CD4-positive, CD25-positive, alpha-beta regulatory T cell (primary cell): Measurements from ENCODE around the gene SLC8B1. TPM values are rescaled to one million over a fixed set of nuclear protein-coding genes. Genes with fewer than 3 reads are reported as not detected.

Experiments used
- ATAC-seq, 2 donors: fragments of 150-1000 bp; cut with Tn5 transposase; one replicate each; pipeline ENCODE4 v1.10.0; 2021; ENCODE audit warnings: low read depth in 2 of 2, moderate number of reproducible peaks in 2 of 2, moderate library complexity in 1 of 2
- DNase-seq, 3 donors: peaks; one replicate each; pipeline versions ENCODE4 v3.0.0 to v3.0.0-alpha.2; 2012 to 2022; ENCODE audit warnings: mixed read lengths in 1 of 3
- H3K27ac ChIP-seq: one replicate; pipeline ENCODE4 v1.7.0; 2013; ENCODE audit warnings: mild to moderate bottlenecking, low read length; ENCODE audit not compliant: insufficient read depth, poor library complexity, severe bottlenecking
- H3K27me3 ChIP-seq: one replicate; pipeline ENCODE4 v1.7.0; 2013; ENCODE audit warnings: low read length; ENCODE audit not compliant: control insufficient read depth, insufficient read depth
- H3K36me3 ChIP-seq: one replicate; pipeline ENCODE4 v1.7.0; 2013; ENCODE audit warnings: mild to moderate bottlenecking, low read length, moderate library complexity; ENCODE audit not compliant: control insufficient read depth, insufficient read depth
- H3K4me1 ChIP-seq: 2 replicates; pipeline ENCODE4 v1.7.0; 2013; ENCODE audit warnings: mild to moderate bottlenecking, low read length; ENCODE audit not compliant: insufficient read depth, control insufficient read depth, poor library complexity, severe bottlenecking
- H3K4me3 ChIP-seq: one replicate; pipeline ENCODE4 v1.7.0; 2013; ENCODE audit warnings: low read depth, mild to moderate bottlenecking, low read length, moderate library complexity
- H3K9me3 ChIP-seq, 2 experiments: 1 replicate in 1 of 2; 2 replicates in 1 of 2; pipeline ENCODE4 v1.7.0; 2013; ENCODE audit warnings: low read length in 2 of 2, mild to moderate bottlenecking in 1 of 2, moderate library complexity in 1 of 2; ENCODE audit not compliant: control insufficient read depth in 2 of 2
- H3K27ac Mint-ChIP-seq, 3 donors: one replicate each; pipeline ENCODE4 v1.8.0; 2020 to 2022; ENCODE audit warnings: mild to moderate bottlenecking in 3 of 3, mixed read lengths in 3 of 3, moderate library complexity in 2 of 3
- H3K27me3 Mint-ChIP-seq: one replicate; pipeline ENCODE4 v1.8.0; 2022; ENCODE audit warnings: mild to moderate bottlenecking, mixed read lengths
- H3K36me3 Mint-ChIP-seq: one replicate; pipeline ENCODE4 v1.8.0; 2020; ENCODE audit warnings: mixed read lengths
- H3K4me1 Mint-ChIP-seq, 4 donors: one replicate each; pipeline ENCODE4 v1.8.0; 2020 to 2022; ENCODE audit warnings: mixed read lengths in 4 of 4, mild to moderate bottlenecking in 1 of 4
- H3K4me3 Mint-ChIP-seq, 4 donors: one replicate each; pipeline ENCODE4 v1.8.0; 2020 to 2022; ENCODE audit warnings: mild to moderate bottlenecking in 4 of 4, mixed read lengths in 4 of 4, moderate library complexity in 3 of 4
- H3K9me3 Mint-ChIP-seq, 7 donors: one replicate each; pipeline ENCODE4 v1.8.0; 2020 to 2022; ENCODE audit warnings: mixed read lengths in 7 of 7, mild to moderate bottlenecking in 3 of 7, moderate library complexity in 2 of 7
- polyA plus RNA-seq, 4 donors: library from polyadenylated mRNA; unstranded; fragments of 300-500 nt; fragmentation: Illumina TruSeq; gene quantifications; one replicate each; pipeline ENCODE4 v1.2.3, GENCODE V29; 2021
- total RNA-seq: library from RNA; stranded (reverse); gene quantifications from one replicate; pipeline ENCODE4 v1.2.3, GENCODE V29; 2022

Gene SLC8B1
- total and polyA plus RNA-seq, 5 donors from 2014 or later = 47.4 to 95.0 (median 77.8) TPM

DNA sequence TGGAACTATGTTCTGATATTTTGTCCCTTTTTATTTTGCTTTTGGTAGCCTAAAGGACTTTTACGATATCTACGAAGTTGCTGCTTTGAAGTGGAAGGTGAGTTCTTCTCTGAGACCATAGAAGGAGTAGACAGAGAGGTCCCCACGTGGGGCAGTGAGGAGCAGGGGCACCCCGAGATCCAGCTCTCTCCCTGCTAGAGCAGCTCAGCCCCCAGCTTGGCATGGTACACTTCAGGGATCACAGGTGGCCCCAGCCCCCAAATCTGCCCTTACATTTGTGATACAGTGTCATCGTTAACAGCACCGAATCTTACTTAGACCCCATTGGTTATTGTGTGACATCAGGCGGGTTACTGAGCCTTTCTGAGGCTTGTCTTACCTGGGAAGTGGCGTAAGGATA is 56.8 kb downstream of the SLC8B1 start:
- peak overlapping the region; percentile 8 for H3K27ac ChIP-seq
- peaks cover 45% of the 10 kb centered on the region for H3K36me3 ChIP-seq
- H3K4me3 ChIP-seq = no peak overlapping the region
- H3K27me3 Mint-ChIP-seq = no peaks in the 10 kb centered on the region
- H3K9me3 Mint-ChIP-seq = peaks cover 0 to 1% (median 0%) of the 10 kb centered on the region in 7 donors
- H3K4me3 Mint-ChIP-seq = no peak overlapping the region
- H3K4me1 Mint-ChIP-seq = peaks cover 0 to 4% (median 1%) of the 10 kb centered on the region in 4 donors
- DNase-seq = no peak
- H3K4me1 ChIP-seq = no peaks in the 10 kb centered on the region
- peaks cover 23% of the 10 kb centered on the region for H3K36me3 Mint-ChIP-seq
- no peak for ATAC-seq
- peak overlapping the region in 1 of 3 donors; percentile 11 for H3K27ac Mint-ChIP-seq
- no peaks in the 10 kb centered on the region for H3K9me3 ChIP-seq
- no peaks in the 10 kb centered on the region for H3K27me3 ChIP-seq

GRCh38 chr12:113277511-113277910 is 57.4 kb downstream of the SLC8B1 start:
- ATAC-seq = no peak
- Histone ChIP-seq H3K27me3 (no peaks in the 10 kb centered on the region), H3K9me3 (no peaks in the 10 kb centered on the region), H3K4me3 (no peak overlapping the region), H3K4me1 (no peaks in the 10 kb centered on the region), H3K36me3 (peaks cover 45% of the 10 kb centered on the region), H3K27ac (no peak overlapping the region)
- peaks cover 0 to 1% (median 0%) of the 10 kb centered on the region in 7 donors for H3K9me3 Mint-ChIP-seq
- H3K27ac Mint-ChIP-seq = peak overlapping the region in 1 of 3 donors; percentile 11
- peaks cover 26% of the 10 kb centered on the region for H3K36me3 Mint-ChIP-seq
- H3K4me1 Mint-ChIP-seq = peaks cover 0 to 4% (median 1%) of the 10 kb centered on the region in 4 donors
- no peak overlapping the region for H3K4me3 Mint-ChIP-seq
- no peak for DNase-seq
- no peaks in the 10 kb centered on the region for H3K27me3 Mint-ChIP-seq

DNA sequence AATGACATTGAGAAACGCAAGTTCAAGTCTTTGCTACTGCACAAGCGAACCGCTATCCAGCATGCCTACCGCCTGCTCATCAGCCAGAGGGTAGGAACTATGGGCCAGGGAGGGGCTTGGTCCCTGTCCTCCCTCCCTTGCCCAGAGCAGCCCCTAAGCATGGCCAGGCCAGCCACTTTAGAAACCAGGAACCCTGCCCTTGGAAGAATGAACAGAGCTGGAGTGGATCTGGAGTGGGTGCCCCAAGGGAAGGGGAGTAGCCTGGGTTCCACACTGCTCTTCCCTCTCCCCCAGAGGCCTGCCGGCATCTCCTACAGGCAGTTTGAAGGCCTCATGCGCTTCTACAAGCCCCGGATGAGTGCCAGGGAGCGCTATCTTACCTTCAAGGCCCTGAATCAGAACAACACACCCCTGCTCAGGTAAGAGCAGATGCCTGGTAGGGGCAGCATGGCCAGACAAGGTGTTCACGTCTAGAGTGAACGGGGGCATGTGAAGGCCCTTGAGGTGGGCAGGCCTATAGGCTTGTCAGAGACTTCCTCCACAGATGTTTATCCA is 57.9 kb downstream of the SLC8B1 start:
- ATAC-seq (no peak), DNase-seq (no peak)
- H3K27ac ChIP-seq = no peak overlapping the region
- peaks cover 28% of the 10 kb centered on the region for H3K36me3 Mint-ChIP-seq
- H3K9me3 ChIP-seq = no peaks in the 10 kb centered on the region
- H3K4me3 ChIP-seq = no peak overlapping the region
- no peak overlapping the region for H3K27ac Mint-ChIP-seq
- H3K4me1 Mint-ChIP-seq = peaks cover 0 to 4% (median 1%) of the 10 kb centered on the region in 4 donors
- no peak overlapping the region for H3K4me3 Mint-ChIP-seq
- peaks cover 0 to 1% (median 0%) of the 10 kb centered on the region in 7 donors for H3K9me3 Mint-ChIP-seq
- no peaks in the 10 kb centered on the region for H3K4me1 ChIP-seq
- no peaks in the 10 kb centered on the region for H3K27me3 ChIP-seq
- no peaks in the 10 kb centered on the region for H3K27me3 Mint-ChIP-seq
- H3K36me3 ChIP-seq = peaks cover 45% of the 10 kb centered on the region

- Histone ChIP-seq H3K27ac (no peak overlapping the region), H3K9me3 (no peaks in the 10 kb centered on the region), H3K4me1 (no peaks in the 10 kb centered on the region), H3K4me3 (no peak overlapping the region), H3K27me3 (no peaks in the 10 kb centered on the region), H3K36me3 (peaks cover 45% of the 10 kb centered on the region)
- H3K36me3 Mint-ChIP-seq = peaks cover 31% of the 10 kb centered on the region
- H3K4me1 Mint-ChIP-seq = peaks cover 0 to 4% (median 1%) of the 10 kb centered on the region in 4 donors
- DNase-seq = no peak
- no peak overlapping the region for H3K4me3 Mint-ChIP-seq
- no peaks in the 10 kb centered on the region for H3K27me3 Mint-ChIP-seq
- no peak for ATAC-seq
- peaks cover 0 to 1% (median 0%) of the 10 kb centered on the region in 7 donors for H3K9me3 Mint-ChIP-seq
- no peak overlapping the region for H3K27ac Mint-ChIP-seq
These were observed 58.6 kb downstream of the SLC8B1 start for GRCh38 chr12:113276306-113276705.

DNA sequence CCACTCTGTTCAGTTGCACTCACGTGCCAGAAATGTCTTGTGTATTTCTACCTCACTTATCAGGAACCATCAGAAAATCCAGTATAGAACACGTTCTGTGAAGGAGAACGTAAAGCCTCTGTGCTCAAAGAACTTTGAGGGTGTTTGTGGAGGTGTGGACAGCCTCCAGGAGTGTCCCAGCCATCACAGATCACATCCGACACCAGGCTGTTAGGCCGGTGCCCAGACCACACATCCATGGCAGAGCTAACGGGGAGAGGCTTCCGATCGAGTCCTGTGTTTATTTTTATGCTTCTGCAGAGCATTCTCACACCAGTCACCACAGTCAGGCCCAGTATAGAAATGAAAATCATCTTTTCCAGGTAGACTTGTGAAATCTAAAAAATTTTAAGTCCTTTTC is 60.1 kb downstream of the SLC8B1 start:
- Mint-ChIP-seq H3K27ac (peak overlapping the region in 1 of 3 donors; percentile 75), H3K9me3 (peaks cover 0 to 1% (median 0%) of the 10 kb centered on the region in 7 donors), H3K4me3 (no peak overlapping the region), H3K4me1 (peaks cover 0 to 4% (median 0%) of the 10 kb centered on the region in 4 donors), H3K27me3 (no peaks in the 10 kb centered on the region), H3K36me3 (peaks cover 33% of the 10 kb centered on the region)
- Histone ChIP-seq H3K36me3 (peaks cover 42% of the 10 kb centered on the region), H3K4me1 (no peaks in the 10 kb centered on the region), H3K9me3 (no peaks in the 10 kb centered on the region), H3K27me3 (no peaks in the 10 kb centered on the region), H3K4me3 (no peak overlapping the region), H3K27ac (no peak overlapping the region)
- no peak for DNase-seq
- no peak for ATAC-seq

DNA sequence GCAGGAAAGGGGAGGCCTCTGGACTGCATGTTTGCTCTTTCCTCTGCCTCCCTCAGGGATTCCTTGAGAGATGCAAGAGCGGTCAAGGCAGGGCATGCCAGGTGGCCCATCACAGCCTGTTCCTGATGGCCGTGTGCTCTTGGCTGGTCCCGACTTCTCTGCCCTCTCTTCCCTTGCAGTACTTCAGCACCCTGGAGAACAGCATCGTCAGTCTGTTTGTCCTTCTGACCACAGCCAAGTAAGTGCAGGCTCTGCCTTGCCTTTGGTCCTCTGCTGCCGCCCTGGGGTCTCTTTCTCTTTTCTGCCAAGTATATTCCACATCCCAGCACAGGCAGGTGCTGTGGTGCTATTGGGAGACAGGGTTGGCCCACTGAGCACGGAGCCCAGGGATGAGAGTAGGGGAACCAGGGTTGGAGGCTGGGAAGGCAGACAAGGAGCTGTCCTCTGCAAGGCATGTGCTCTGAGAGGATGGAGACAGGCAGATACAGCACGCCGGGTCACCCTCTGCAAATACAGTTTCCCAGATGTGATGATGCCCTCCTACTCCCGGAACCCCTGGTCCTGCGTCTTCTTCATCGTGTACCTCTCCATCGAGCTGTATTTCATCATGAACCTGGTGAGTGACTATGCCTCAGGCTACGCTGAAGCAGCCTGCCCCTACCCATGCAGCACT is 61.7 kb downstream of the SLC8B1 start:
- H3K4me1 ChIP-seq = no peaks in the 10 kb centered on the region
- H3K4me3 ChIP-seq = no peak overlapping the region
- Mint-ChIP-seq H3K4me1 (no peaks in the 10 kb centered on the region), H3K27ac (no peak overlapping the region), H3K27me3 (no peaks in the 10 kb centered on the region), H3K4me3 (no peak overlapping the region), H3K9me3 (no peaks in the 10 kb centered on the region), H3K36me3 (peaks cover 32% of the 10 kb centered on the region)
- no peaks in the 10 kb centered on the region for H3K9me3 ChIP-seq
- H3K27me3 ChIP-seq = no peaks in the 10 kb centered on the region
- DNase-seq (no peak), ATAC-seq (no peak)
- H3K27ac ChIP-seq = no peak overlapping the region
- peaks cover 41% of the 10 kb centered on the region for H3K36me3 ChIP-seq

DNA sequence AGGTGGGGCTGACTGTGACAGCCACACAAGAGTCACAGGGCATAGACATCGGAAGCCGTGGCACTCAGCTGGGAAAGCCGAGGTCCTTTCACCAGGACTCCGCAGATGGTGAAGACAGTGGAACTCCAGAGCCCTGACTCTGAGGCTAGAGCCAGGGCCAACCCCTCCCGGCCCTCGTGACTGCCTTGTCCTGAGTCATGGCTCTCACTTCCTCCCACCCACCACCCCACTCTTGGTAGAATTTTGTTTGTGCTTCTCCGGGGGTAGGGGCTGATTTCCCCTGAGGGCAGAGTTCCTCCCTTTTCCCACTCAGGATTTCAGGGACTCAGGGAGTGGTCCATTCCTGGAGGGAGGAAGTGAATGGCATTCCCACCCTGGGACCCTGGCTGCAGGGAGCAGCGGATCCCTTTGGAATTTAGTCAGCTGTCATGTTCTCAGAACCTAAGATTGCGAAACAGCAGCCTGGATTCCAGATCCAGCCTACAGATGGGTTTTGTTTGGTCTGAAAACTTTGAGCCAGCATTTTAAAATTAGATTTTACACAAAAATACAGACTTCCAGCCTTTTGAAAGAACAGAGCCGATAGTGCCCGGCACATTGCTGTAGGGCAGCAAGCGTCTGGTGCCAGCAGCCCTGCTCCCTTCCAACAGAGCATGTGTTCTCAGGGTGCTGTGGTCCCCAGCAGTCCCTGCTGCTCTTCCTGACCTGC is 62.9 kb downstream of the SLC8B1 start:
- ATAC-seq (no peak), DNase-seq (no peak)
- Mint-ChIP-seq H3K27me3 (no peaks in the 10 kb centered on the region), H3K4me1 (peaks cover 0 to 1% (median under 1%) of the 10 kb centered on the region in 4 donors), H3K9me3 (no peaks in the 10 kb centered on the region), H3K4me3 (no peak overlapping the region), H3K27ac (no peak overlapping the region), H3K36me3 (peaks cover 37% of the 10 kb centered on the region)
- no peaks in the 10 kb centered on the region for H3K9me3 ChIP-seq
- no peak overlapping the region for H3K27ac ChIP-seq
- peaks cover 42% of the 10 kb centered on the region for H3K36me3 ChIP-seq
- H3K4me3 ChIP-seq = no peak overlapping the region
- no peaks in the 10 kb centered on the region for H3K4me1 ChIP-seq
- no peaks in the 10 kb centered on the region for H3K27me3 ChIP-seq
